HG02981 (cell line): ENCODE results near the gene PGBD5.

Source experiments
- ATAC-seq: cut with Tn5 transposase; IDR thresholded peaks from one replicate; pipeline ENCODE4 v1.9.1; 2021; ENCODE audit warnings: mild to moderate bottlenecking, moderate library complexity; ENCODE audit not compliant: unreplicated experiment

Gene PGBD5

GRCh38 chr1:230326971-230327891, 98.9 kb downstream of the PGBD5 start:
- ATAC-seq, result no peak

DNA sequence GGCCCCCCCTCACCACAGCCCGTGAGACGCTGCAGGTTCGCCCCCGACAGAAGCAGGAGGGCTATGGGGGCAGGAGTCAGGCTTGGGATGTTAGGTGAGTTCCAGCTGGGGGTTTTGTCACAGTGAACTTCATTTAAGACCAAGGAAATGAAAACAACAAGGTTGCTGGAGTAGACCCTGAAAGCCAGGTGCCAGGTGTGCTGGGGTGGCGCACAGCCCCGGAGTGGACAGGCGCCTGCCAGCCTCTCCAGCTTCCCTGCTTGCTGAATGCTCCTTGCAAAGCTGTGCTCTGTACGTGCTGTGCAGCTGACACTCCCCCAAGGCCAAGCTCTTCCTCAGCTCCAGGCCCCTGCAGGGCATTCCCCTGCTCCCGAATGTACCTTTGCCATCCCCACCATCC, 102.4 kb downstream of the PGBD5 start:
- no peak for ATAC-seq

- ATAC-seq, result no peak
Observed at GRCh38 chr1:230322967-230323547, 103.1 kb downstream of the PGBD5 start.

DNA sequence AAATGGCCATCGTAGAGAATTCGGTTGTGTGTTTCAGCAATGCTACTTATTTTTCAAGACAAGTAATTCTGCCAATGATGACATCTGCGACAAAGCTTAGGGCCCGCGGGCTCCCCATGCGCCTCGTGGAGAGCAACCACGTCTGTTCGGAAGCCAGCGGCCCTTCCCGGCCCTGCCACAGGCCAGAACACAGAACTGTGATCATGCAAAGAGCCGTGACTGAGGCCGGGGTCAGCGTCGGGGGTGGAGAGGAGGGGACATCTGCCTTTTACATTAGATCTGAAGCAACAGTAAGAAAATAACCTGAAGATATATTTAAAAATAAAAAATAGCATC, 103.7 kb downstream of the PGBD5 start:
- ATAC-seq, result no peak

DNA sequence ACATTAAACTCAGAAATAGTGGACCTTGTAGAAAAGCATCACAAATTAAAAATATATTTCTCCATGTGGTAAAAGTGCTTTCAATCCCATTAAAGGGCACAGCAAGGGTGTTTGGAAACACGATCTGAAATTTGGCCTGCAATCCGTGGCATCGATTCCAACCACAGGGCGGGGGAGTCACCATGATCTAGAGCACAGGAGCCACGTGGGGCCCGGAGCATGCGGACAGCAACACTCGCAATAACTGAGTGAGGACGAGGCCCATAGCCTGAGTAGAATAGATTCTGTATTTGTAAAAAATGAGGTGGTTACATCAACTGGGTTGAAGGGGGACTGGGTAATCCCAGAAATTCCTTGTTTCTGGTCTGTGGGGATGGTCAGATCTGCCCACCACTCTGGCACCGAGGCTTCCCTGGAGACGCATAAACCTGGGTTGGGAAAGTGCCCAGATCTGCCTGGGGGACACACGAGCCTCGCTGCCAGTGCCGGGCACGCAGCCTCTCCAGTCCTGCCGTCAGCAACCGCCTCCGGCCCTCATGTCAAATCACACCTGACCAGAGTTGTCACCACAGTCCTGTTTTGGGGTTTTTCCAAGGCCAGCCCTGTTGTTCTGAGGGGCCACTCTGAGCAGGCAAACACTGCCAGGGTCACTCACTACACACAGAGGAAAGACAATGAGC, 104.3 kb downstream of the PGBD5 start:
- ATAC-seq, result no peak

DNA sequence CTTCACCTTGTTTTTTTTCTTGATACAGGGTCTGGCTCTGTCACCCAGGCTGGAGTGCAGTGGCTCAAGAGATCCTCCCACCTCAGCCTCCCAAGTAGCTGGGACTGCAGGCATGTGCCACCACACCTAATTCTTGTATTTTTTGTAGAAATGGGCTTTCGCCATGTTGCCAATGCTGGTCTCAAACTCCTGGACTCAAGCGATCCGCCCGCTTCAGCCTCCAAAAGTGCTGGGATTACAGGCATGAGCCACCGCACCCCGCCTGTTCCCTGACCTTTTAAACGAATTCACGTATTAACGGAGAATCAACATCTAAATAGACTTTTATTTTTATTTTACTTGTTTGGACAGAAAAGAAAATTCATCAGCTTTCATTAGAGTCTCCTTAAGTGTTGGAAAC, 104.8 kb downstream of the PGBD5 start:
- ATAC-seq, result no peak

GRCh38 chr1:230320804-230321203, 105.3 kb downstream of the PGBD5 start:
- ATAC-seq, result no peak

DNA sequence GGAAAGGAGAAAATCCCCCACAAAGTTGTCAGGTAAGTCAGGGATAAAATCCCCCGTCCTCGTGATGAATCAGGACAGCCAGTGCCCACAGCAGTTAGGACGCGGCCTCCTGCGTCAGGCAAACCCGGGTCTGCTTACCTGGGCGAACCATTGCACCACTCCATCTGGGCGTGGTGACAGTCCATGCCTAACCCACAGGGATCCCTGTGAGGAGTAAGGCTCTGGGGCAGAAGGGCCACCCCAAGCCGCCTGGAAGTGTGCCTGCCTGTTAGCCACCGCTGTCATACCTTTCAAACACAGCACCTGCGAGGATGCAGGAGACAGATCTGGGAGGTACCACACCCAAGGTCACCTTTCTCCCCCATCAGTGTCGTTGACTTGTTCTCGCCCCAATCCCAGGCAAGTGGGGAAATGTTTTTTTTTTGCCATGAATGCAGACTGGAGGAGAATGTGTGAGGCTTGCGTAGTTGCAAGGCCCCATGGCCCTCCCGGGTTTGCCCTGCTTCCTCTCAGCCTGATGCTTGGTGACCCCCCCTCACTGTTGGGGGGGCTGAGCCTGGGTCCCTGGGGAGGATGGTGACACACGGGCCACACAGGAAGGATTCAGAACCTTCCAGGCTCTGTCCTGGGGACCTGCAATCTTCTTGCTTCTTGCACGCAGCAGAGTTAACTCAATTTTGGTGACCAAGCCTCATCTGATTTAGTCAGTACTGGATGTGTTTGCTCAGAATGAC, 107.0 kb downstream of the PGBD5 start:
- no peak for ATAC-seq

- ATAC-seq, result no peak
Observed at GRCh38 chr1:230317823-230318819, 108.0 kb downstream of the PGBD5 start.

DNA sequence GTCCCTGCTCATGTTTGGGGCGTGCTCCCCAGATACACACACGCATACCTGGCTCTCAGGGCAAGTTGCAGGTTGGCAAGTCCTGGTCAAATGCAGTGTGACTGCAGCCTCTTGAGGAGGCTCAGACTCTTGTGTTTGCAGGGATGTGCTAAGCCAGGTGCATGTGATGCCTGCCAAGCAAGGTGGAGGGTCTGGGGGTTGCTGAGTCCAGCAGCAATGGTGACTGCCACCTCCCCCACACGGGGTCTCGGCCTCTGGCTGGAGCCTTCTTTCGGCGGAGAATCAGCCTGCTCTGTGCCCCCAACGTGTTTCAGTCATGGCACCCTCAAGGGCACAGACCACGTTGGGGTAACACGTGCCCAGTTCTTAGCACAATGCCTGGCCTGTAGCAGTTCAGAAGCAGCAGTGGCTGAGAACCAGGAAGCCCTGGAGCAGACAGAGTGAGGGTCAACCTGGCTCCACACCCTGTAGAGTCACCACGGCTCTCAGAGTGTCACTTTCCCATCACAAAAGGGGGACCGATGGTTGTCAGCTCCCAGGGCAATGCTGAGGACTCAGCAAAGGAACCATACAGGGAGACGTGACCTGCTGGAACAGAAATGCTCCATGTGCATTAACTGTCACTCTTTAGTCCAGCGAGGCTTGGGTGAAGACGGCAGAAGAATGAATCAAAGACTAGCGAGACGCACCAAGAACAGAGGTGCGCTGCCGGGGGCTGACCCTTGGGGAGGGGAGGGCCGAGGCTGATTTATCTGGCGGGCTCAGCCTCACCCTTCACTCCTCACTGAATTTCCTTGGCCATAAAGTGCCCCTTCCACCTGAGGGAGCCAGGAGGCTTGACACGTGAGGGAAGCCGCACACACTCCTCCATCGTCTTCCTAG, 109.0 kb downstream of the PGBD5 start:
- ATAC-seq, result no peak

DNA sequence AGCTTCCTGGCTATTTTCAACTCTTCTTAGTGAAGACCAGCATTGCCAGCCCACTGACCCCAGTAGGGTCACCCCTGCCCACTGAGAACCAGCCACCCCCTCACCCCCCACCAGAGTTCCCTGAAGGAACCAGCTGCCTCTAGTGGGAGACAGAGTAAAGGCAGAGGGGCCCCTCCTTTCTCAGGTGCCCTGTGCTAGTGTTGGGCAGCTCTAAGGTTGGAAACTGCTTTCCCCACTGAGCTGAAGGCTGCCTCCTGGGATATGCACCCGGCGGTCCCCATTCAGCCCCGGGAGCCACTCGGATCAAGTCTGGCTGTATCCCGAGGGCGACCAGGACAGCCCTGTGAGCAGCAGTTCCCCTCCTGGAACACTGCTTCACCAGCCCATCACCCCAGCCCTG, 111.0 kb downstream of the PGBD5 start:
- no peak for ATAC-seq

GRCh38 chr1:230314142-230314470, 112.0 kb downstream of the PGBD5 start:
- ATAC-seq, result no peak

- ATAC-seq, result no peak
Observed at GRCh38 chr1:230313453-230314141, 112.5 kb downstream of the PGBD5 start.

DNA sequence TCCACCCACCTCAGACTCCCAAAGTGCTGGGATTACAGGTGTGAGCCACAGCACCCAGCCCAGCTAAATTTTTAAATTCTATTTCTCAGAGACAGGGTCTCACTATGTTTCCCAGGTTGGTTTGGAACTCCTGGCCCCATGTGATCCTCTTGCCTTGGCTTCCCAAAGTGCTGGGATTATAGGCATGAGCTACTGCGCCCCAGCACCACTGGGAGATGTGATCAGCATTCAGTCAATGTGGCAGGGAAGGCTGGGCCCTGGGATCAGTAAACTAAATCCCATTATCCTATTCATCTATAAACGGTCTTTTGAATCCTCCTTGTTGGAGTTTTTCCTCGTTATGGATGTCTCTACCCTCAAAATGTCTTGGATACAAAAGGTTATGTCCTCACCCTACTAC, 113.5 kb downstream of the PGBD5 start:
- ATAC-seq, result no peak

DNA sequence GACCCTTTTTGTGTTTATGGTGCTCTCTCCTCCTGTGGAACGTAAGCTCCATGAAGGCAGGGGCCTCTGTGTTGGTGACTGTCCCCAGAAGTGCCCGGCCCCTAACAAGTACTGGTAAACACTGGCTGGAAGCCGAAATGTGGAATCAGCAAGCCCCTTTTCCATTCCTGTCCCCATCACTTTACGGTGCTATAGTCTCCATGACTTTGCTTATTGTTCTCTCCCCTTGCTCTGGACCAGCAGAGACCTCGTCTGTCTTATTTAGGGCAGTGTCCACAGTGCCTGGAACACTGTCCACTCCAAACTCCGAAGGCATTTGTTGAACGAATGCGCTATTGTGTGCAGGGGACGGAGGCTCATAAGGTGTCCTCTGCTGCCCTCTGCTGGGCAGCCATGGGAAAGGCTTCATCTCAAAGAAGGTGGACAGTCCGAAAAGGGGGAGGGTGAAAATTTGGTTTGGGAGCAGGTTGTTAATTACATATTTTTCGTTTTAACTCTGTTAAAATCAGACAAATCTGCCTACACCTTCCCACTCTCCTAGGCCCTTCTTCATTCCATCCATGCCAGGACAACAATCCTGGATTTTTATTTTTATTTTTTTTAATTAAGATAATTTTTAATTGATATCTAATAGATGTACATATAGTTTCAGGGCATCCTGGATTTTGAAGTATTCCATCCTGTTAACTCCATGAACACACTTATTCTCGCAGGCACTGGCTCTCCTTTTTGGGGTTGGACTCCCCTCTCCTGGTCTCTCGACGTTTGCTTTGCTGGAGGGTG, 115.6 kb downstream of the PGBD5 start:
- peak; percentile 46 for ATAC-seq

DNA sequence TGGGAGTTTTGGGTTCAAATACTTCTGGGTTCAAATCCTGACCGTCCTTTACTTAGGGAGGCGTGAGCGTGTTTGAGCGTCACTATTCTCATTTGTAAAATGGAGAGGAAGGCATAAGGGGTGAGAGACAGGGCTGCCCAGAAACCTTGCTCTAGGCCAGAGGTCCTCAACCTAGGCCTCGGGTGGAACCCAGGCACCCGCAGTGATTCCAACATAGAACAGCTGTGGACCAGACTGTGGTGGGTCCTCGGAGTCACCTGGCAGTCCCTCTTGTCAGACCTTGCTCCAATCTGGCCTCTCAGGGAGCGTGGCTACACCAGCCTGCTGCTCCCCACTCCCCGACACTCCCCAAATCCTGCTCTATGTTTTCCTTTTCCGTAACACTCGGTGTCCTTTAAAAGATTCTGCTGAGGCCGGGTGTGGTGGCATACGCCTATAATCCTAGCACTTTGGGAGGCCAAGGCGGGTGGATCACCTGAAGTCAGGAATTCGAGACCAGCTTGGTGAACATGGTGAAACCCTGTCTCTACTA, 116.4 kb downstream of the PGBD5 start:
- ATAC-seq, result no peak

- no peak for ATAC-seq
Observed at GRCh38 chr1:230308821-230309220, 117.3 kb downstream of the PGBD5 start.

GRCh38 chr1:230308039-230308438, 118.1 kb downstream of the PGBD5 start:
- no peak for ATAC-seq
